Cardiac muscle cell (in vitro differentiated cells and primary cell): ENCODE data around the gene KIFC1. TPM values are rescaled to one million over a fixed set of nuclear protein-coding genes. Genes with fewer than 3 reads are reported as not detected.
A peak's percentile ranks its signal among the peaks of the same experiment; 100 is the strongest.

ENCODE experiments used
- DNase-seq, 2 donors: peaks; one replicate each; pipeline versions ENCODE4 v3.0.0 to v3.0.0-alpha.2; 2010 to 2017; ENCODE audit warnings: low read depth in 1 of 2, low spot score in 1 of 2
- H3K27ac ChIP-seq: fragments of 200-600 bp; sonication (generic); 2 replicates; pipeline ENCODE4 v1.5.1; 2016
- H3K27me3 ChIP-seq: fragments of 200-600 bp; sonication (generic); 2 replicates; pipeline ENCODE4 v1.6.0; 2016; ENCODE audit warnings: control low read depth
- H3K36me3 ChIP-seq: fragments of 200-600 bp; sonication (generic); 2 replicates; pipeline ENCODE4 v1.5.1; 2016; ENCODE audit warnings: control low read depth
- H3K4me1 ChIP-seq: fragments of 200-600 bp; sonication (generic); 2 replicates; pipeline ENCODE4 v1.8.1; 2017; ENCODE audit warnings: low read depth, mild to moderate bottlenecking, mixed run types
- H3K4me3 ChIP-seq: fragments of 200-600 bp; sonication (generic); 2 replicates; pipeline ENCODE4 v1.5.1; 2016; ENCODE audit warnings: mild to moderate bottlenecking
- H3K9me3 ChIP-seq: fragments of 200-600 bp; sonication (generic); 2 replicates; pipeline ENCODE4 v1.5.1; 2017; ENCODE audit warnings: low read depth, mild to moderate bottlenecking, control low read depth
- polyA plus RNA-seq: library from polyadenylated mRNA; unstranded; fragments of >200 nt; fragmentation: Nextera tagmentation; extraction: Ambion mirVana; gene quantifications from 2 replicates; pipeline ENCODE4 v1.2.1, GENCODE V29; 2016
- total RNA-seq: library from RNA; depleted of rRNA; stranded (reverse); fragments of >200 nt; gene quantifications from 2 replicates; pipeline ENCODE4 v1.2.3, GENCODE V29; 2016
- TF ChIP-seq, protein P1 (sequence below): IDR thresholded peaks from 2 replicates; pipeline ENCODE4 v1.5.1; 2012; ENCODE audit warnings: low read depth, mild to moderate bottlenecking, low read length

Gene KIFC1
- total and polyA plus RNA-seq, 2 experiments from 2014 or later: 9.4 to 69.2 TPM

DNA sequence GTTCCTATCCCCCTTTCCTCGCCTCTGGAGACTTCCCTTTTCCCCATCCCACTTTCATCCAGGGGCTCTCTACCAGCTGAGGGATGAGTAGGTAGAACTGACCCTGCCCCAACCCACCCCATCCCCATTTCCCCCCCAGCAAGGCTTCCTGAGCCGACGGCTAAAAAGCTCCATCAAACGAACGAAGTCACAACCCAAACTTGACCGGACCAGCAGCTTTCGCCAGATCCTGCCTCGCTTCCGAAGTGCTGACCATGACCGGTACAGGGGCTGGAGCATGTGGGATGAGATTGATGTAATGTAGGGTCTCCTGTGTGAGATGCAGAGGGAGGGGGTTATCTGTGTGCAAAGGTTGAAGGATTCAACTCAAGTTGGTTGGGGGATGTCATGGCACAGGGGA is 40.9 kb downstream of the KIFC1 start:
- Histone ChIP-seq H3K36me3 (peaks cover 24% of the 10 kb centered on the region), H3K27me3 (no peaks in the 10 kb centered on the region), H3K9me3 (no peaks in the 10 kb centered on the region), H3K27ac (peak overlapping the region; percentile 98), H3K4me1 (peaks cover 51% of the 10 kb centered on the region), H3K4me3 (peak overlapping the region; percentile 9)
- no peak for DNase-seq
- TF ChIP-seq, protein P1, sequence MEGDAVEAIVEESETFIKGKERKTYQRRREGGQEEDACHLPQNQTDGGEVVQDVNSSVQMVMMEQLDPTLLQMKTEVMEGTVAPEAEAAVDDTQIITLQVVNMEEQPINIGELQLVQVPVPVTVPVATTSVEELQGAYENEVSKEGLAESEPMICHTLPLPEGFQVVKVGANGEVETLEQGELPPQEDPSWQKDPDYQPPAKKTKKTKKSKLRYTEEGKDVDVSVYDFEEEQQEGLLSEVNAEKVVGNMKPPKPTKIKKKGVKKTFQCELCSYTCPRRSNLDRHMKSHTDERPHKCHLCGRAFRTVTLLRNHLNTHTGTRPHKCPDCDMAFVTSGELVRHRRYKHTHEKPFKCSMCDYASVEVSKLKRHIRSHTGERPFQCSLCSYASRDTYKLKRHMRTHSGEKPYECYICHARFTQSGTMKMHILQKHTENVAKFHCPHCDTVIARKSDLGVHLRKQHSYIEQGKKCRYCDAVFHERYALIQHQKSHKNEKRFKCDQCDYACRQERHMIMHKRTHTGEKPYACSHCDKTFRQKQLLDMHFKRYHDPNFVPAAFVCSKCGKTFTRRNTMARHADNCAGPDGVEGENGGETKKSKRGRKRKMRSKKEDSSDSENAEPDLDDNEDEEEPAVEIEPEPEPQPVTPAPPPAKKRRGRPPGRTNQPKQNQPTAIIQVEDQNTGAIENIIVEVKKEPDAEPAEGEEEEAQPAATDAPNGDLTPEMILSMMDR: no peak

DNA sequence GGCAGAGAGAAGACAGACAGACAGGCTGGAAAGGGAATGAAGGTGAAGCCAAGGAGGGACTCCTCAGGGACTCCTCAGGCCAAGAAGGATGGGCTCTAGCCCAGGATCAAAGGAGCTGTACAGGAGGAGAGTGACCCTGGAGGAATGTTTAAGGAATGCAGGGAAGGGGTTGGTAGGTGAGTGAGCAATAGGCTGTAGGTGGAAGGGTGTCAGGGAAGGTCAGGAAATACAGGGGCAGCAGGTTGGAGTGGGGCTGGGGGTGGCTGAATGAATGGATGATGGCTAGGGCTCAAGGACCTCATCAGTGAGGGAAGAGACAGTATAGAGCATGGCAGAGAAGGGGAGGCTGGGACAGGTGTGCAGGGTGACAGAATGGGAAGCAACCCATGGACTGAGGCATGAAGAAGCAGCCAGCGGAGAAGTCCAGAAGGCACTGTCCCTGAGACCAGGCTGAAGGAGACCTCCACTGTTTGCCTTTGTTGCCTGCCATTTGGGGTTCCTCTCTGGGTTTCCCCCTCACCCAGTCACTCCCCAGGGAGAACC is 41.4 kb downstream of the KIFC1 start:
- peak overlapping the region; percentile 98 for H3K27ac ChIP-seq
- no peak for DNase-seq
- TF ChIP-seq, protein P1: no peak

DNA sequence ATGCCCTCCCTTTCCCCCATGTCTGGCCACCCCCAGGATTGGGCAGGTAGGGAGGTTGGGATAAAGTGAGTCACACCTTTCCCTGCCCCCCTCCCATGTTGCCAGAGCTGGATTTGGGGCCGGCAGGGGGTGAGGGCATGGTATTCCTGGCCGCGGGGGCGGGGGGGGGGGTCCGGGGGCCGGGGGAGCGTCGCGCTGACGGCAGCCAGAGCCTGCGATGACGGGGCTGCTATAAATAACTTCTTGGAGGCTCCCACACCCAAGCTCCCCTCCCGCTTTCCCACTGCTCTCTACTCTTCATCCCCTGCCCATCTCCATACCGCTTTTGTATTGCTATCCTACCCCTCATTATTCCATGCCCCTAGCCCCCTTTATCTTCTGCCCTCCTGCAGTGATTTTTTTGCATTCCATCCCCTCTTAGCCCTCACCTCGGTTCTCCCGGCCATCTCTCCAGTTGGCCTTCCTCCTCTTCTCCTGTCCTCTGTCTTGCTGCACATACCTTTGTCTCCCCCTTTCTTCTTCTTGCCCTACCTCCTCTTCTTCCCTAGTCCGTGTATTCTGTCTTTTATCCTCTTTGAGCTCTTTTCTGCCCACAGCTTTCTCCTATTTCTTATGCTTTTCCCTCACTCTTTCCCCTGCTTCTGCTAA is 42.0 kb downstream of the KIFC1 start:
- DNase-seq: peak; percentile 37 to 84
- Histone ChIP-seq H3K4me3 (peak overlapping the region; percentile 10), H3K4me1 (peaks cover 46% of the 10 kb centered on the region), H3K9me3 (no peaks in the 10 kb centered on the region), H3K36me3 (peaks cover 35% of the 10 kb centered on the region), H3K27ac (peak overlapping the region; percentile 98), H3K27me3 (no peaks in the 10 kb centered on the region)
- TF ChIP-seq, protein P1: no peak

More for the DNA sequence above, 41.4 kb downstream of the KIFC1 start:
- H3K4me3 ChIP-seq: peak overlapping the region; percentile 10
- no peaks in the 10 kb centered on the region for H3K9me3 ChIP-seq
- H3K4me1 ChIP-seq: peaks cover 51% of the 10 kb centered on the region
- H3K27me3 ChIP-seq: no peaks in the 10 kb centered on the region
- peaks cover 29% of the 10 kb centered on the region for H3K36me3 ChIP-seq

DNA sequence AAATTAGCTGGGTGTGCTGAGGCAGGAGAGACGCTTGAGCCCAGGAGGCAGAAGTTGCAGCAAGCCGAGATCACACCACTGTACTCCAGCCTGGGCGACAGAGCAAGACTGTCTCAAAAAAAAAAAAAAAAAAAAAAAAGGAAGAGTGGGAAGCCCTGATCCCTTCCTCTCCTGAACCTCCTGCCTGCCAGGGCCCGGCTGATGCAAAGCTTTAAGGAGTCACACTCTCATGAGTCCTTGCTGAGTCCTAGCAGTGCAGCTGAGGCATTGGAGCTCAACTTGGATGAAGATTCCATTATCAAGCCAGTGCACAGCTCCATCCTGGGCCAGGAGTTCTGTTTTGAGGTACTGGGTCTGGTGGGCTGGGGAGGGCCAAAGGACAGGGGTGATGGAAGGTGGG is 43.3 kb downstream of the KIFC1 start:
- TF ChIP-seq, protein P1: no peak
- no peaks in the 10 kb centered on the region for H3K9me3 ChIP-seq
- H3K27ac ChIP-seq: no peak overlapping the region
- no peak for DNase-seq
- H3K4me3 ChIP-seq: no peak overlapping the region
- peaks cover 36% of the 10 kb centered on the region for H3K36me3 ChIP-seq
- H3K4me1 ChIP-seq: peaks cover 40% of the 10 kb centered on the region
- no peaks in the 10 kb centered on the region for H3K27me3 ChIP-seq

DNA sequence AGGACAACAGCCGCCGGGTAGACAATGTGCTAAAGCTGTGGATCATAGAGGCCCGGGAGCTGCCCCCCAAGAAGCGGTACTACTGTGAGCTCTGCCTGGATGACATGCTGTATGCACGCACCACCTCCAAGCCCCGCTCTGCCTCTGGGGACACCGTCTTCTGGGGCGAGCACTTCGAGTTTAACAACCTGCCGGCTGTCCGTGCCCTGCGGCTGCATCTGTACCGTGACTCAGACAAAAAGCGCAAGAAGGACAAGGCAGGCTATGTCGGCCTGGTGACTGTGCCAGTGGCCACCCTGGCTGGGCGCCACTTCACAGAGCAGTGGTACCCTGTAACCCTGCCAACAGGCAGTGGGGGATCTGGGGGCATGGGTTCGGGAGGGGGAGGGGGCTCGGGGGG is 46.0 kb downstream of the KIFC1 start:
- TF ChIP-seq, protein P1: no peak
- Histone ChIP-seq H3K4me3 (no peak overlapping the region), H3K9me3 (no peaks in the 10 kb centered on the region), H3K4me1 (peaks cover 19% of the 10 kb centered on the region), H3K36me3 (peaks cover 39% of the 10 kb centered on the region), H3K27me3 (no peaks in the 10 kb centered on the region), H3K27ac (no peak overlapping the region)
- DNase-seq: no peak
